H1 (cell line): ENCODE measurements around the gene GSTA2. TPM values are rescaled to one million over a fixed set of nuclear protein-coding genes. Genes with fewer than 3 reads are reported as not detected.

Source experiments
- CTCF ChIA-PET: fragments of 300-600 bp; sonication (Branson Sonifier 250); formaldehyde crosslinking; loops from one replicate; lab custom pipeline; 2021; ENCODE audit not compliant: partially characterized antibody; lab: Charles Lee
- POLR2A ChIA-PET: fragments of 300-600 bp; sonication (Branson Sonifier 250); formaldehyde crosslinking; loops from one replicate; lab custom pipeline; 2021; ENCODE audit warnings: inconsistent platforms; ENCODE audit not compliant: partially characterized antibody; lab: Charles Lee
- DNase-seq, 2 experiments: peaks; one replicate each; pipeline versions ENCODE4 v3.0.0 to v3.0.0-alpha.2; 2010 to 2022; ENCODE audit warnings: low spot score in 2 of 2, low read depth in 1 of 2, mixed read lengths in 1 of 2
- FAIRE-seq: peaks from 2 replicates; lab custom pipeline; 2011; peaks lifted over from hg19 to GRCh38; lab: Jason Lieb, UNC
- H2AFZ ChIP-seq: 2 replicates; pipeline ENCODE4 v1.8.1; 2012; ENCODE audit warnings: low read length, inconsistent platforms
- H2AK5ac ChIP-seq: 2 replicates; pipeline ENCODE4 v1.6.1; 2013; ENCODE audit warnings: low read depth, low read length
- H2BK120ac ChIP-seq: replicated peaks from 2 replicates; pipeline ENCODE3; 2013; ENCODE audit warnings: low read depth, low read length, inconsistent platforms
- H2BK12ac ChIP-seq: 2 replicates; pipeline ENCODE4 v1.6.1; 2013; ENCODE audit warnings: low read depth, low read length
- H2BK15ac ChIP-seq: 2 replicates; pipeline ENCODE4 v1.6.1; 2013; ENCODE audit warnings: low read length
- H2BK20ac ChIP-seq: 2 replicates; pipeline ENCODE4 v1.6.1; 2013; ENCODE audit warnings: low read length
- H2BK5ac ChIP-seq: 2 replicates; pipeline ENCODE4 v1.6.1; 2013; ENCODE audit warnings: low read depth, low read length
- H3K14ac ChIP-seq: 2 replicates; pipeline ENCODE4 v1.6.1; 2013; ENCODE audit warnings: inconsistent platforms; ENCODE audit not compliant: insufficient read length
- H3K18ac ChIP-seq: 2 replicates; pipeline ENCODE4 v1.6.1; 2013; ENCODE audit warnings: low read length; ENCODE audit errors: extremely low read depth
- H3K23ac ChIP-seq: 2 replicates; pipeline ENCODE4 v1.6.1; 2013; ENCODE audit warnings: inconsistent platforms; ENCODE audit not compliant: insufficient read length
- H3K23me2 ChIP-seq: 2 replicates; pipeline ENCODE4 v1.6.1; 2013; ENCODE audit warnings: low read depth, low read length
- H3K27ac ChIP-seq: 2 replicates; pipeline ENCODE4 v1.6.1; 2011; ENCODE audit warnings: low read depth, low read length, inconsistent platforms
- H3K27me3 ChIP-seq, 4 experiments: replicated peaks in 1 of 4; 1 replicate in 1 of 4; 2 replicates in 3 of 4; pipeline versions ENCODE4 v1.6.1 to v1.8.1; 2011 to 2013; ENCODE audit warnings: low read length in 3 of 4, mild to moderate bottlenecking in 3 of 4, inconsistent platforms in 2 of 4, mixed read lengths in 2 of 4, moderate library complexity in 1 of 4; ENCODE audit not compliant: control insufficient read depth in 3 of 4, insufficient read depth in 3 of 4; ENCODE audit errors: extremely low read depth in 1 of 4
- H3K36me3 ChIP-seq, 4 experiments: 2 replicates each; pipeline versions ENCODE4 v1.6.1 to v1.8.1; 2011 to 2013; ENCODE audit warnings: mild to moderate bottlenecking in 4 of 4, low read length in 3 of 4, moderate library complexity in 2 of 4, control low read depth in 1 of 4, inconsistent platforms in 1 of 4; ENCODE audit not compliant: insufficient read depth in 4 of 4, control insufficient read depth in 2 of 4
- H3K4ac ChIP-seq: replicated peaks from 2 replicates; pipeline ENCODE3; 2013; ENCODE audit warnings: low read length, low read depth, mixed read lengths, inconsistent platforms; ENCODE audit not compliant: insufficient read length
- H3K4me1 ChIP-seq, 4 experiments: replicated peaks in 1 of 4; 1 replicate in 1 of 4; 2 replicates in 3 of 4; pipeline versions ENCODE4 v1.6.1 to v1.8.1; 2011 to 2013; ENCODE audit warnings: low read length in 3 of 4, inconsistent platforms in 2 of 4, mixed read lengths in 1 of 4; ENCODE audit not compliant: insufficient read depth in 4 of 4, control insufficient read depth in 3 of 4
- H3K4me2 ChIP-seq, 2 experiments: 2 replicates each; pipeline versions ENCODE4 v1.6.1 to v1.8.1; 2011 to 2013; ENCODE audit warnings: low read depth in 2 of 2, low read length in 2 of 2, control low read depth in 1 of 2, inconsistent platforms in 1 of 2, mild to moderate bottlenecking in 1 of 2; ENCODE audit not compliant: insufficient read depth in 1 of 2
- H3K4me3 ChIP-seq, 4 experiments: fragments of 200-600, 300-600 bp in 1 of 4; sonication (generic), shearing (Covaris generic), sonication (Bioruptor Twin) in 1 of 4; 2 replicates each; pipeline versions ENCODE4 v1.5.1 to v1.8.1; 2011 to 2016; ENCODE audit warnings: low read length in 4 of 4, low read depth in 3 of 4, control low read depth in 2 of 4, inconsistent platforms in 2 of 4, mild to moderate bottlenecking in 2 of 4, mixed read lengths in 1 of 4, moderate library complexity in 1 of 4; ENCODE audit not compliant: insufficient read depth in 2 of 4; ENCODE audit errors: extremely low read depth in 1 of 4
- H3K56ac ChIP-seq: replicated peaks from 2 replicates; pipeline ENCODE3; 2013; ENCODE audit warnings: low read depth, mild to moderate bottlenecking, mixed read lengths, low read length, inconsistent platforms; ENCODE audit not compliant: insufficient read length
- H3K79me1 ChIP-seq: 2 replicates; pipeline ENCODE4 v1.6.1; 2013; ENCODE audit warnings: low read depth, low read length, control low read depth
- H3K79me2 ChIP-seq, 2 experiments: 2 replicates each; pipeline versions ENCODE4 v1.6.1 to v1.8.1; 2012 to 2013; ENCODE audit warnings: low read length in 2 of 2, mild to moderate bottlenecking in 2 of 2, inconsistent platforms in 1 of 2; ENCODE audit not compliant: insufficient read depth in 2 of 2, control insufficient read depth in 1 of 2
- H3K9ac ChIP-seq, 4 experiments: replicated peaks in 1 of 4; 1 replicate in 1 of 4; 2 replicates in 3 of 4; pipeline versions ENCODE4 v1.6.1 to v1.8.1; 2011 to 2013; ENCODE audit warnings: low read depth in 3 of 4, low read length in 3 of 4, control low read depth in 2 of 4, mild to moderate bottlenecking in 2 of 4, moderate library complexity in 2 of 4, inconsistent platforms in 1 of 4; ENCODE audit errors: extremely low read depth in 1 of 4
- H3K9me3 ChIP-seq, 2 experiments: 2 replicates each; pipeline versions ENCODE4 v1.6.1 to v1.8.1; 2012 to 2013; ENCODE audit warnings: mild to moderate bottlenecking in 2 of 2, moderate library complexity in 2 of 2, control low read depth in 1 of 2, inconsistent platforms in 1 of 2, low read depth in 1 of 2, low read length in 1 of 2, mixed read lengths in 1 of 2; ENCODE audit not compliant: insufficient read depth in 2 of 2
- H4K20me1 ChIP-seq, 2 experiments: replicated peaks in 1 of 2; 2 replicates each; pipeline versions ENCODE3 to v1.8.1; 2011 to 2013; ENCODE audit warnings: inconsistent platforms in 2 of 2, low read length in 2 of 2, mild to moderate bottlenecking in 1 of 2; ENCODE audit not compliant: insufficient read depth in 2 of 2, control insufficient read depth in 1 of 2
- H4K5ac ChIP-seq: 2 replicates; pipeline ENCODE4 v1.6.1; 2013; ENCODE audit warnings: low read length, low read depth, mixed read lengths, inconsistent platforms; ENCODE audit not compliant: insufficient read length
- H4K8ac ChIP-seq: 2 replicates; pipeline ENCODE4 v1.8.0; 2013; ENCODE audit warnings: mild to moderate bottlenecking, moderate library complexity, low read length, inconsistent platforms; ENCODE audit not compliant: insufficient read depth; ENCODE audit errors: extremely low read depth
- H4K91ac ChIP-seq: replicated peaks from 2 replicates; pipeline ENCODE3; 2013; ENCODE audit warnings: low read length, mixed read lengths, inconsistent platforms; ENCODE audit not compliant: insufficient read length
- CHD1 ChIP-seq: IDR thresholded peaks from 2 replicates; pipeline ENCODE4 v1.6.1; 2012; ENCODE audit warnings: low read depth, low read length, improper control_type of control experiment
- EP300 ChIP-seq, 2 experiments: IDR thresholded peaks; 1 replicate in 1 of 2; 2 replicates in 1 of 2; pipeline ENCODE4 v1.6.1; 2011 to 2012; ENCODE audit warnings: low read depth in 2 of 2, low read length in 2 of 2, mild to moderate bottlenecking in 2 of 2, borderline replicate concordance in 1 of 2, inconsistent platforms in 1 of 2, moderate library complexity in 1 of 2
- EZH2 ChIP-seq: fragments of 200-600 bp; sonication (generic); IDR thresholded peaks from 2 replicates; pipeline ENCODE4 v1.7.1; 2012; ENCODE audit warnings: low read depth, mild to moderate bottlenecking, moderate library complexity, low read length, inconsistent platforms; ENCODE audit not compliant: severe bottlenecking
- HDAC2 ChIP-seq, 2 experiments: fragments of 300-600 bp in 1 of 2; sonication (generic) in 1 of 2; IDR thresholded peaks; 2 replicates each; pipeline ENCODE4 v1.6.1; 2011 to 2012; ENCODE audit warnings: low read depth in 2 of 2, low read length in 2 of 2, mild to moderate bottlenecking in 2 of 2, moderate library complexity in 2 of 2, borderline replicate concordance in 1 of 2, inconsistent platforms in 1 of 2
- NANOG ChIP-seq: IDR thresholded peaks from 2 replicates; pipeline ENCODE4 v1.6.1; 2011; ENCODE audit warnings: low read length, low read depth, mild to moderate bottlenecking, inconsistent platforms; ENCODE audit not compliant: insufficient read depth, poor library complexity, severe bottlenecking
- NRF1 ChIP-seq: IDR thresholded peaks from 2 replicates; pipeline ENCODE4 v1.6.1; 2011; ENCODE audit warnings: mild to moderate bottlenecking, low read depth, low read length, improper control_type of control experiment
- RAD21 ChIP-seq, 2 experiments: IDR thresholded peaks in 1 of 2; conservative IDR thresholded peaks in 1 of 2; 2 replicates each; pipeline ENCODE4 v1.6.1; 2011; ENCODE audit warnings: low read depth in 2 of 2, low read length in 2 of 2, improper control_type of control experiment in 1 of 2, inconsistent platforms in 1 of 2, mild to moderate bottlenecking in 1 of 2, moderate library complexity in 1 of 2
- TCF12 ChIP-seq: IDR thresholded peaks from 2 replicates; pipeline ENCODE4 v1.6.1; 2011; ENCODE audit warnings: low read depth, mild to moderate bottlenecking, low read length
- ZNF274 ChIP-seq: IDR thresholded peaks from 2 replicates; pipeline ENCODE4 v1.7.0; 2012; ENCODE audit warnings: low read length, borderline replicate concordance; ENCODE audit errors: extremely low read depth
- polyA plus RNA-seq, 7 experiments: library from polyadenylated mRNA; depleted of rRNA in 3 of 7; stranded (reverse) in 5 of 7; unstranded in 2 of 7; fragments of >200 nt in 5 of 7; fragments of 200-250 nt in 2 of 7; gene quantifications; 1 replicate in 5 of 7; 2 replicates in 1 of 7; 4 replicates in 1 of 7; pipeline versions ENCODE4 v1.2.1 to v1.2.3, GENCODE V29; 2011 to 2013; ENCODE audit warnings: missing spikeins in 2 of 7, mixed read lengths in 2 of 7
- total RNA-seq: library from RNA; stranded (reverse); fragmentation: NEBNext Ultra II Directional; extraction: Animal tissue kit (Norgen Biotek cat#: 25700); gene quantifications from 2 replicates; pipeline ENCODE4 v1.2.1, GENCODE V29; 2021
- TF ChIP-seq, protein P1 (sequence below), 3 experiments: IDR thresholded peaks; 1 replicate in 2 of 3; 2 replicates in 1 of 3; pipeline versions ENCODE4 v1.5.1 to v1.6.1; 2011; ENCODE audit warnings: low read length in 3 of 3, mild to moderate bottlenecking in 3 of 3, inconsistent platforms in 2 of 3, low read depth in 1 of 3, moderate library complexity in 1 of 3; ENCODE audit not compliant: insufficient read depth in 1 of 3; ENCODE audit errors: control extremely low read depth in 1 of 3

GSTA2 gene
- total and polyA plus RNA-seq, 2 of the 8 experiments (the other 6 are each of a cell fraction or from before 2014, with no cell fraction given), result 0.05 TPM; not detected in 1

DNA sequence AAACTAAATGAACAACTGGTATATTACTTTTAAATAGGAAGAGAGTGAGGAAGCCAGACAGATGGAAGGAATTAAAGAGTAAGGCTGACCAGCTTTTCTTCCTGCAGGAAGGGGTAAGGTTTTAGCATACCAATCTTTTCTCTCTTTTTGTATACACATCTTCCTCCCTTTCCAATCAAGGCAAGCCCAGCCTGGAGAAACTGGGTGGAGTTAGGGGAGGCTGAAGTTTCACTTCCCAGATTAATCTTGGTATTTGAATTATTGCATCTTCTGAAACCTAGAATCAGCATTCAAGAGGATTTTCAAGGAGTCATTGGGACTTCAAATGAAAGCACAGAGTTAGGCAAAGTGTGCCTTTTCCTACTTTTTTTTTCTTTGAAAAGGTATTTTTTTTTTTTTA lies 59.2 kb downstream of the GSTA2 start:
- H3K18ac ChIP-seq, result no peak overlapping the region
- no peak overlapping the region for H2BK5ac ChIP-seq
- H3K14ac ChIP-seq, result no peak overlapping the region
- H3K36me3 ChIP-seq, result no peaks in the 10 kb centered on the region
- no peaks in the 10 kb centered on the region for H4K20me1 ChIP-seq
- H3K4me1 ChIP-seq, result no peaks in the 10 kb centered on the region
- H4K91ac ChIP-seq, result no peak overlapping the region
- CTCF ChIA-PET, result interaction anchor here (0.9 to 1.6 kb wide), 5 partner anchors 14 to 53 kb away, joined by 3 to 6 read pairs (median 3); no protein-coding TSS in a partner anchor
- H2BK20ac ChIP-seq, result no peak overlapping the region
- no peak overlapping the region for H3K4ac ChIP-seq
- H3K27me3 ChIP-seq, result no peaks in the 10 kb centered on the region
- H3K23me2 ChIP-seq, result no peaks in the 10 kb centered on the region
- no peak overlapping the region for H2BK120ac ChIP-seq
- H3K23ac ChIP-seq, result no peak overlapping the region
- no peak overlapping the region for H3K4me3 ChIP-seq
- peaks cover 0 to 6% of the 10 kb centered on the region in 2 experiments; a peak in 2 of 4 replicates for H3K9me3 ChIP-seq
- no peak overlapping the region for H2AK5ac ChIP-seq
- DNase-seq, result no peak
- H3K27ac ChIP-seq, result no peak overlapping the region
- no peak overlapping the region for H3K56ac ChIP-seq
- no peak overlapping the region for H2BK15ac ChIP-seq
- no peaks in the 10 kb centered on the region for H3K79me1 ChIP-seq
- H4K8ac ChIP-seq, result no peak overlapping the region
- POLR2A ChIA-PET, result interaction anchor here (0.6 kb wide), 1 partner anchor 25 kb away, joined by 3 read pairs; no protein-coding TSS in a partner anchor
- no peak overlapping the region for H3K4me2 ChIP-seq
- no peak overlapping the region for H2BK12ac ChIP-seq
- H3K79me2 ChIP-seq, result no peaks in the 10 kb centered on the region
- H2AFZ ChIP-seq, result no peak overlapping the region
- no peak overlapping the region for H3K9ac ChIP-seq
- no peak for FAIRE-seq
- no peak overlapping the region for H4K5ac ChIP-seq
- TF ChIP-seq ZNF274 (no peak), EP300 (IDR thresholded peaks at IDR 0.05; ENCODE audit: borderline replicate concordance in 1 of 2, low read depth in 2 of 2, low read length in 2 of 2) (no peak), TCF12 (no peak), RAD21 (IDR thresholded peaks at IDR 0.05 in 1 of 2, conservative IDR thresholded peaks at IDR 0.05 in 1 of 2; ENCODE audit: low read depth in 2 of 2, low read length in 2 of 2) (no peak), EZH2 (no peak), CHD1 (no peak), NANOG (no peak), HDAC2 (IDR thresholded peaks at IDR 0.05; ENCODE audit: borderline replicate concordance in 1 of 2, low read depth in 2 of 2, low read length in 2 of 2) (no peak), NRF1 (no peak)
- TF ChIP-seq, protein P1, sequence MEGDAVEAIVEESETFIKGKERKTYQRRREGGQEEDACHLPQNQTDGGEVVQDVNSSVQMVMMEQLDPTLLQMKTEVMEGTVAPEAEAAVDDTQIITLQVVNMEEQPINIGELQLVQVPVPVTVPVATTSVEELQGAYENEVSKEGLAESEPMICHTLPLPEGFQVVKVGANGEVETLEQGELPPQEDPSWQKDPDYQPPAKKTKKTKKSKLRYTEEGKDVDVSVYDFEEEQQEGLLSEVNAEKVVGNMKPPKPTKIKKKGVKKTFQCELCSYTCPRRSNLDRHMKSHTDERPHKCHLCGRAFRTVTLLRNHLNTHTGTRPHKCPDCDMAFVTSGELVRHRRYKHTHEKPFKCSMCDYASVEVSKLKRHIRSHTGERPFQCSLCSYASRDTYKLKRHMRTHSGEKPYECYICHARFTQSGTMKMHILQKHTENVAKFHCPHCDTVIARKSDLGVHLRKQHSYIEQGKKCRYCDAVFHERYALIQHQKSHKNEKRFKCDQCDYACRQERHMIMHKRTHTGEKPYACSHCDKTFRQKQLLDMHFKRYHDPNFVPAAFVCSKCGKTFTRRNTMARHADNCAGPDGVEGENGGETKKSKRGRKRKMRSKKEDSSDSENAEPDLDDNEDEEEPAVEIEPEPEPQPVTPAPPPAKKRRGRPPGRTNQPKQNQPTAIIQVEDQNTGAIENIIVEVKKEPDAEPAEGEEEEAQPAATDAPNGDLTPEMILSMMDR (IDR thresholded peaks at IDR 0.05; ENCODE audit: control extremely low read depth in 1 of 3, insufficient read depth in 1 of 3, low read depth in 1 of 3, low read length in 3 of 3), result no peak
